Measurements from ENCODE around the gene SPANXN3. TPM values are rescaled to one million over a fixed set of nuclear protein-coding genes. Genes with fewer than 3 reads are reported as not detected.
"Not testable (repeated sequence)": the region's sequence is repeated elsewhere in the genome, so short reads cannot be mapped to it uniquely, and the experiment has no call there.

SPANXN3 gene, protein sequence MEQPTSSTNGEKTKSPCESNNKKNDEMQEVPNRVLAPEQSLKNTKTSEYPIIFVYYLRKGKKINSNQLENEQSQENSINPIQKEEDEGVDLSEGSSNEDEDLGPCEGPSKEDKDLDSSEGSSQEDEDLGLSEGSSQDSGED
- not detected in 2 replicates for total RNA-seq (2014; rRNA removed; shearing (Covaris generic))

- H3K36me3 ChIP-seq (replicated peaks; ENCODE audit: control insufficient read depth, insufficient read depth, low read length); DNase-seq; H3K4me3 ChIP-seq (ENCODE audit: insufficient read depth, low read depth, low read length); H3K27me3 ChIP-seq (ENCODE audit: control insufficient read depth, insufficient read depth, low read length): not testable (repeated sequence)
Observed at GRCh38 chrX:143517375-143517774, at the start of gene SPANXN3. SPANXN3 (minus strand) TSS chrX:143517475; CDS start chrX:143517391, 84 bp downstream.

DNA sequence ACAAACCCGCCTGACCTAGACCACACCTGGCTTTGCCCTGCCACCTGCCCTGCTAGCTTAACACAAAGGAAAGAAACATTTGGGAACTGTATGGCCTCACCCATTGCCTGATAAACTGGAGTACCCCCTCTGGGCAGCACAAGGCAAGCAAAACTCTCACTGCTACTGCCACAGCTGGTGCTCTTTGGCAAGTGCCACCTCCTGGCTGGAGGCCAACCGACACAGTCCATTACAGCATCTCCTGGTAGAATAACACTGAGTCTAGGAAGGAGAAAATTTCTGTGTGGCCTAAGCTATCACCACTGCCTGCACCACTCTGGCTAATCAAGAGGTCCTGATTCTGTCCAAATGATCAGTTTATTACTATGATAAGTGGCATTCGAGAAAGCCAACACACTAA, 18.9 kb upstream of the SPANXN3 start:
- no peaks in the 10 kb centered on the region for H3K36me3 ChIP-seq (replicated peaks; ENCODE audit: control insufficient read depth, insufficient read depth, low read length)
- no peak for DNase-seq
- no peak overlapping the region for H3K4me3 ChIP-seq (ENCODE audit: insufficient read depth, low read depth, low read length)
- no peaks in the 10 kb centered on the region for H3K27me3 ChIP-seq (ENCODE audit: control insufficient read depth, insufficient read depth, low read length)

DNA sequence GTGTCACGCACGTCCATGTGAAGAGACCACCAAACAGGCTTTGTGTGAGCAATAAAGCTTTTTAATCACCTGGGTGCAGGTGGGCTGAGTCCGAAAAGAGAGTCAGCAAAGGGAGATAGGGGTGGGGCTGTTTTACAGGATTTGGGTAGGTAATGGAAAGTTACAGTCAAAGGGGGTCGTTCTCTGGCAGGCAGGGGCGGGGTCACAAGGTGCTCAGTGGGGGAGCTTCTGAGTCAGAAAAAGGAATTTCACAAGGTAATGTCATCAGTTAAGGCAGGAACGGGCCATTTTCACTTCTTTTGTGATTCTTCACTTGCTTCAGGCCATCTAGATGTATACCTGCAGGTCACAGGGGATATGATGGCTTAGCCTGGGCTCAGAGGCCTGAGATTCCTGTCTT, 15.1 kb downstream of the SPANXN3 start:
- not testable (repeated sequence) for DNase-seq; H3K4me3 ChIP-seq (ENCODE audit: insufficient read depth, low read depth, low read length); H3K36me3 ChIP-seq (replicated peaks; ENCODE audit: control insufficient read depth, insufficient read depth, low read length); H3K27me3 ChIP-seq (ENCODE audit: control insufficient read depth, insufficient read depth, low read length)

GRCh38 chrX:143500751-143501150, 16.5 kb downstream of the SPANXN3 start:
- no peak for DNase-seq

GRCh38 chrX:143486105-143486504, 31.2 kb downstream of the SPANXN3 start:
- H3K36me3 ChIP-seq (replicated peaks; ENCODE audit: control insufficient read depth, insufficient read depth, low read length), result no peaks in the 10 kb centered on the region
- no peak overlapping the region for H3K4me3 ChIP-seq (ENCODE audit: insufficient read depth, low read depth, low read length)
- H3K27me3 ChIP-seq (ENCODE audit: control insufficient read depth, insufficient read depth, low read length), result no peaks in the 10 kb centered on the region
- DNase-seq, result no peak

More at GRCh38 chrX:143500751-143501150, 16.5 kb downstream of the SPANXN3 start:
- Histone ChIP-seq H3K4me3 (ENCODE audit: insufficient read depth, low read depth, low read length) (no peak overlapping the region), H3K36me3 (replicated peaks; ENCODE audit: control insufficient read depth, insufficient read depth, low read length) (no peaks in the 10 kb centered on the region), H3K27me3 (ENCODE audit: control insufficient read depth, insufficient read depth, low read length) (no peaks in the 10 kb centered on the region)

- no peak overlapping the region for H3K4me3 ChIP-seq (ENCODE audit: insufficient read depth, low read depth, low read length)
- H3K36me3 ChIP-seq (replicated peaks; ENCODE audit: control insufficient read depth, insufficient read depth, low read length), result no peaks in the 10 kb centered on the region
- DNase-seq, result no peak
- no peaks in the 10 kb centered on the region for H3K27me3 ChIP-seq (ENCODE audit: control insufficient read depth, insufficient read depth, low read length)
Observed at GRCh38 chrX:143476751-143477150, 40.5 kb downstream of the SPANXN3 start.

DNA sequence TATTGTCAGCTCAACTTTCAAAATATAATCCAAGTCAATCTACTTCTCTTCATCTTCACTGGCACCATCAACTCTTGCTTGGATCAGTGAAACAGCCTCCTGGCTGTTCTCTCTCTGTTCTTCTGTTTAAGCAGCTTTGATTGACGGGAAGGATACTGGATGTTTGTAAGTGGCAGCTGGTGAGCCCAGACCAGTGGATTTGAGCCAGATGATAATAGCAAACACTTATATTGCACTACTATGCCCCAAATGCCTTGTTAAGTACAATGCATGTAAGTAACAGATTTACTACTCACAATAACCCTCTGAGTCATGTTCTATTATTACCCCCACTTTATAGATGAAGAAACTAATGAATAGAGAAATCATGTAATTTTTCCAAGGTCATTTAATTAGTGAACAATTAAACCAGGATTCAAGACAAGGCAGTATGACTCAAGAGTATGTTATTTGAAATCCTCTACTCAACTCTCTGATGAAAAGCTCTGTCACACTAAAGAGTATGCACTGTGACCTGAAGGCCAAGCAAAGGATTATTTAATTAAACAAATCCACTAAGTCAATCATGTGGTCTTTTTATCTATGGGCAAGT, 44.8 kb downstream of the SPANXN3 start:
- H3K27me3 ChIP-seq (ENCODE audit: control insufficient read depth, insufficient read depth, low read length), result no peaks in the 10 kb centered on the region
- H3K4me3 ChIP-seq (ENCODE audit: insufficient read depth, low read depth, low read length), result no peak overlapping the region
- no peak for DNase-seq
- no peaks in the 10 kb centered on the region for H3K36me3 ChIP-seq (replicated peaks; ENCODE audit: control insufficient read depth, insufficient read depth, low read length)

GRCh38 chrX:143466130-143466529, 51.1 kb downstream of the SPANXN3 start:
- no peaks in the 10 kb centered on the region for H3K36me3 ChIP-seq (replicated peaks; ENCODE audit: control insufficient read depth, insufficient read depth, low read length)
- H3K27me3 ChIP-seq (ENCODE audit: control insufficient read depth, insufficient read depth, low read length), result no peaks in the 10 kb centered on the region
- no peak overlapping the region for H3K4me3 ChIP-seq (ENCODE audit: insufficient read depth, low read depth, low read length)
- no peak for DNase-seq

GRCh38 chrX:143462696-143463095, 54.6 kb downstream of the SPANXN3 start:
- no peak for DNase-seq
- H3K27me3 ChIP-seq (ENCODE audit: control insufficient read depth, insufficient read depth, low read length), result no peaks in the 10 kb centered on the region
- no peak overlapping the region for H3K4me3 ChIP-seq (ENCODE audit: insufficient read depth, low read depth, low read length)
- no peaks in the 10 kb centered on the region for H3K36me3 ChIP-seq (replicated peaks; ENCODE audit: control insufficient read depth, insufficient read depth, low read length)

- Histone ChIP-seq H3K4me3 (ENCODE audit: insufficient read depth, low read depth, low read length) (no peak overlapping the region), H3K36me3 (replicated peaks; ENCODE audit: control insufficient read depth, insufficient read depth, low read length) (no peaks in the 10 kb centered on the region), H3K27me3 (ENCODE audit: control insufficient read depth, insufficient read depth, low read length) (no peaks in the 10 kb centered on the region)
- no peak for DNase-seq
Observed at GRCh38 chrX:143461606-143462005, 55.7 kb downstream of the SPANXN3 start.

Other genes with a start within 250 kb of the SPANXN3 start
- gene SLITRK4, start 118.6 kb upstream of the SPANXN3 start, total RNA-seq (2014; rRNA removed; shearing (Covaris generic)), result 9.9 and 12.7 TPM in 2 replicates
- gene SPANXN2, start 203.3 kb upstream of the SPANXN3 start, total RNA-seq (2014; rRNA removed; shearing (Covaris generic)), result not detected in 2 replicates

All from H7 (cell line).